Trophoblast cell (in vitro differentiated cells and primary cell): ENCODE measurements around the gene EYS.

Experiments
- DNase-seq, 2 donors: peaks; one replicate each; pipeline ENCODE4 v3.0.0-alpha.2; 2016
- H2AFZ ChIP-seq: 2 replicates; pipeline ENCODE4 v1.6.1; 2013; ENCODE audit warnings: low read length, moderate library complexity, mild to moderate bottlenecking; ENCODE audit not compliant: insufficient read depth, poor library complexity
- H2AK5ac ChIP-seq: 2 replicates; pipeline ENCODE4 v1.6.1; 2013; ENCODE audit warnings: mild to moderate bottlenecking, low read length
- H2BK120ac ChIP-seq: 2 replicates; pipeline ENCODE4 v1.6.1; 2013; ENCODE audit warnings: low read length, mild to moderate bottlenecking, moderate library complexity; ENCODE audit not compliant: insufficient read depth, poor library complexity
- H2BK12ac ChIP-seq: 2 replicates; pipeline ENCODE4 v1.6.1; 2013; ENCODE audit warnings: mild to moderate bottlenecking, low read length, moderate library complexity
- H2BK5ac ChIP-seq: 2 replicates; pipeline ENCODE4 v1.6.1; 2013; ENCODE audit warnings: low read length, low read depth, moderate library complexity, mild to moderate bottlenecking; ENCODE audit not compliant: poor library complexity
- H3K14ac ChIP-seq: 2 replicates; pipeline ENCODE4 v1.6.1; 2013; ENCODE audit warnings: mild to moderate bottlenecking, low read length
- H3K18ac ChIP-seq: 2 replicates; pipeline ENCODE4 v1.6.1; 2013; ENCODE audit warnings: mild to moderate bottlenecking, low read length
- H3K23ac ChIP-seq: 2 replicates; pipeline ENCODE4 v1.6.1; 2013; ENCODE audit warnings: low read length
- H3K27ac ChIP-seq: 2 replicates; pipeline ENCODE4 v1.5.1; 2013; ENCODE audit warnings: low read depth, mild to moderate bottlenecking, inconsistent platforms, low read length, moderate library complexity
- H3K27me3 ChIP-seq: 2 replicates; pipeline ENCODE4 v1.6.1; 2013; ENCODE audit warnings: inconsistent platforms, mild to moderate bottlenecking, low read length, moderate library complexity; ENCODE audit not compliant: insufficient read depth
- H3K36me3 ChIP-seq, 2 experiments: 1 replicate in 1 of 2; 2 replicates in 1 of 2; pipeline ENCODE4 v1.6.1; 2013; ENCODE audit warnings: low read length in 2 of 2, mild to moderate bottlenecking in 2 of 2, moderate library complexity in 1 of 2; ENCODE audit not compliant: insufficient read depth in 2 of 2, control insufficient read depth in 1 of 2
- H3K4ac ChIP-seq: 2 replicates; pipeline ENCODE4 v1.6.1; 2013; ENCODE audit warnings: low read depth, mild to moderate bottlenecking, low read length, moderate library complexity
- H3K4me1 ChIP-seq, 2 experiments: 1 replicate in 1 of 2; 2 replicates in 1 of 2; pipeline ENCODE4 v1.6.1; 2013; ENCODE audit warnings: low read length in 2 of 2, mild to moderate bottlenecking in 2 of 2, moderate library complexity in 1 of 2; ENCODE audit not compliant: insufficient read depth in 2 of 2, control insufficient read depth in 1 of 2
- H3K4me2 ChIP-seq: 2 replicates; pipeline ENCODE4 v1.6.1; 2013; ENCODE audit warnings: inconsistent platforms, mild to moderate bottlenecking, low read length, moderate library complexity
- H3K4me3 ChIP-seq: 2 replicates; pipeline ENCODE4 v1.5.1; 2013; ENCODE audit warnings: mild to moderate bottlenecking, low read depth, low read length, inconsistent platforms
- H3K79me1 ChIP-seq: one replicate; pipeline ENCODE4 v1.6.1; 2013; ENCODE audit warnings: low read length
- H3K79me2 ChIP-seq: 2 replicates; pipeline ENCODE4 v1.6.1; 2013; ENCODE audit warnings: low read length, mild to moderate bottlenecking; ENCODE audit not compliant: control insufficient read depth, insufficient read depth, poor library complexity
- H3K9ac ChIP-seq: 2 replicates; pipeline ENCODE4 v1.6.1; 2013; ENCODE audit warnings: mild to moderate bottlenecking, low read length
- H3K9me3 ChIP-seq: 2 replicates; pipeline ENCODE4 v1.6.1; 2013; ENCODE audit warnings: low read depth, mild to moderate bottlenecking, control low read depth, inconsistent platforms, low read length; ENCODE audit not compliant: insufficient read depth
- H4K12ac ChIP-seq: 2 replicates; pipeline ENCODE4 v1.6.1; 2013; ENCODE audit warnings: low read depth, mild to moderate bottlenecking, low read length, moderate library complexity
- H4K8ac ChIP-seq: 2 replicates; pipeline ENCODE4 v1.6.1; 2013; ENCODE audit warnings: low read depth, mild to moderate bottlenecking, low read length, moderate library complexity
- H4K91ac ChIP-seq: one replicate; pipeline ENCODE4 v1.6.1; 2013; ENCODE audit warnings: low read depth, mild to moderate bottlenecking, low read length, moderate library complexity
- WGBS: extraction: QIAGEN DNeasy Blood & Tissue Kit; methylation state at CpG from one replicate; pipeline ENCODE4 v1.1.7; 2013; ENCODE audit warnings: missing lambda C conversion rate; ENCODE audit not compliant: insufficient read length, insufficient coverage; ENCODE audit errors: extremely low coverage; 5-methylcytosine and 5-hydroxymethylcytosine counted together

Gene EYS

GRCh38 chr6:64100702-64101303 lies 1606.2 kb downstream of the EYS start:
- Histone ChIP-seq H2AFZ (no peak overlapping the region), H4K12ac (no peak overlapping the region), H2AK5ac (no peak overlapping the region), H2BK12ac (no peak overlapping the region), H4K8ac (no peak overlapping the region), H3K4me2 (no peak overlapping the region), H3K27ac (no peak overlapping the region), H3K36me3 (no peaks in the 10 kb centered on the region), H3K9me3 (peaks cover 5% of the 10 kb centered on the region), H3K14ac (no peak overlapping the region), H3K79me2 (no peaks in the 10 kb centered on the region), H3K27me3 (no peaks in the 10 kb centered on the region), H3K4me1 (no peaks in the 10 kb centered on the region), H3K18ac (no peak overlapping the region), H3K79me1 (no peaks in the 10 kb centered on the region), H3K4ac (no peak overlapping the region), H3K4me3 (no peak overlapping the region), H2BK5ac (no peak overlapping the region), H3K9ac (no peak overlapping the region), H3K23ac (no peak overlapping the region), H4K91ac (no peak overlapping the region), H2BK120ac (no peak overlapping the region)
- no peak for DNase-seq
- WGBS: no CpG with 5 or more reads among the region's 2 CpGs

GRCh38 chr6:64090352-64090751 lies 1616.7 kb downstream of the EYS start:
- no peak overlapping the region for H2AFZ ChIP-seq
- no peak overlapping the region for H3K4me2 ChIP-seq
- H2BK120ac ChIP-seq: no peak overlapping the region
- no peaks in the 10 kb centered on the region for H3K27me3 ChIP-seq
- no peak overlapping the region for H3K18ac ChIP-seq
- no peaks in the 10 kb centered on the region for H3K36me3 ChIP-seq
- H2BK12ac ChIP-seq: no peak overlapping the region
- no peak overlapping the region for H2BK5ac ChIP-seq
- H3K27ac ChIP-seq: no peak overlapping the region
- peak in 1 of 2 donors; percentile 46 for DNase-seq
- H4K8ac ChIP-seq: no peak overlapping the region
- no peak overlapping the region for H3K4ac ChIP-seq
- WGBS: no CpG with 5 or more reads among the region's 2 CpGs
- H4K91ac ChIP-seq: no peak overlapping the region
- H2AK5ac ChIP-seq: no peak overlapping the region
- H3K4me1 ChIP-seq: no peaks in the 10 kb centered on the region
- H3K79me2 ChIP-seq: no peaks in the 10 kb centered on the region
- H3K9me3 ChIP-seq: no peaks in the 10 kb centered on the region
- H3K4me3 ChIP-seq: no peak overlapping the region
- H3K9ac ChIP-seq: no peak overlapping the region
- H3K23ac ChIP-seq: no peak overlapping the region
- H3K14ac ChIP-seq: no peak overlapping the region
- H4K12ac ChIP-seq: no peak overlapping the region
- no peaks in the 10 kb centered on the region for H3K79me1 ChIP-seq

GRCh38 chr6:64085126-64085525 lies 1621.9 kb downstream of the EYS start:
- Histone ChIP-seq H4K91ac (no peak overlapping the region), H3K14ac (no peak overlapping the region), H3K4me2 (no peak overlapping the region), H3K18ac (no peak overlapping the region), H3K23ac (no peak overlapping the region), H2AFZ (no peak overlapping the region), H3K4ac (no peak overlapping the region), H3K4me3 (no peak overlapping the region), H2BK12ac (no peak overlapping the region), H2AK5ac (no peak overlapping the region), H2BK5ac (no peak overlapping the region), H4K12ac (no peak overlapping the region), H4K8ac (no peak overlapping the region), H3K79me2 (no peaks in the 10 kb centered on the region), H3K27me3 (no peaks in the 10 kb centered on the region), H3K9ac (no peak overlapping the region), H3K4me1 (no peaks in the 10 kb centered on the region), H3K79me1 (no peaks in the 10 kb centered on the region), H2BK120ac (no peak overlapping the region), H3K9me3 (no peaks in the 10 kb centered on the region), H3K36me3 (no peaks in the 10 kb centered on the region), H3K27ac (no peak overlapping the region)
- no CpG with 5 or more reads among the region's 13 CpGs for WGBS
- no peak for DNase-seq

GRCh38 chr6:64084185-64084663 lies 1622.8 kb downstream of the EYS start:
- Histone ChIP-seq H3K4ac (no peak overlapping the region), H3K27me3 (no peaks in the 10 kb centered on the region), H3K23ac (no peak overlapping the region), H3K79me2 (no peaks in the 10 kb centered on the region), H2BK5ac (no peak overlapping the region), H3K36me3 (no peaks in the 10 kb centered on the region), H3K79me1 (no peaks in the 10 kb centered on the region), H3K14ac (no peak overlapping the region), H3K4me3 (no peak overlapping the region), H4K8ac (no peak overlapping the region), H2BK120ac (no peak overlapping the region), H2AFZ (no peak overlapping the region), H3K9me3 (no peaks in the 10 kb centered on the region), H4K12ac (no peak overlapping the region), H2BK12ac (no peak overlapping the region), H4K91ac (no peak overlapping the region), H3K27ac (no peak overlapping the region), H2AK5ac (no peak overlapping the region), H3K9ac (no peak overlapping the region), H3K4me2 (no peak overlapping the region), H3K18ac (no peak overlapping the region), H3K4me1 (no peaks in the 10 kb centered on the region)
- DNase-seq: no peak
- WGBS: no CpG with 5 or more reads among the region's 1 CpG
